Dermis blood vessel endothelial cell (primary cell): ENCODE results near the gene SHBG. TPM values are rescaled to one million over a fixed set of nuclear protein-coding genes. Genes with fewer than 3 reads are reported as not detected.
"Not testable (repeated sequence)": the region's sequence is repeated elsewhere in the genome, so short reads cannot be mapped to it uniquely, and the experiment has no call there.

Source experiments
- DNase-seq: peaks from one replicate; pipeline ENCODE4 v3.0.0; 2010
- total RNA-seq: library from RNA; depleted of rRNA; stranded (reverse); fragments of >200 nt; gene quantifications from 2 replicates; pipeline ENCODE4 v1.2.3, GENCODE V29; 2014

SHBG gene
- 0.51 TPM in 1 of 2 replicates, not detected in the other for total RNA-seq

- no peak for DNase-seq
Measured at GRCh38 chr17:7629939-7630571, at the start of gene SHBG. Gene SHBG (plus strand): TSS chr17:7630135. CDS start chr17:7630173, 38 bp downstream.

GRCh38 chr17:7580604-7581575 lies 49.0 kb upstream of the SHBG start:
- DNase-seq, result no peak

- no peak for DNase-seq
Measured at GRCh38 chr17:7582396-7583252, 47.3 kb upstream of the SHBG start.

- DNase-seq, result peak; percentile 98
Measured at GRCh38 chr17:7583253-7584109, 46.5 kb upstream of the SHBG start, which contains the start of gene MPDU1. Gene MPDU1 (plus strand): TSS chr17:7583852. CDS start chr17:7583863, 11 bp downstream.

- DNase-seq, result no peak
Measured at GRCh38 chr17:7586673-7587419, 43.1 kb upstream of the SHBG start.

- peak; percentile 39 for DNase-seq
Measured at GRCh38 chr17:7587420-7588151, 42.3 kb upstream of the SHBG start.

GRCh38 chr17:7588553-7589203 lies 41.3 kb upstream of the SHBG start:
- no peak for DNase-seq

- peak; percentile 93 for DNase-seq
Measured at GRCh38 chr17:7589204-7589868, 40.6 kb upstream of the SHBG start.

- DNase-seq, result no peak
Measured at GRCh38 chr17:7589891-7590691, 39.8 kb upstream of the SHBG start, which contains the start of gene SOX15. Gene SOX15 (minus strand): TSS chr17:7590094. CDS start chr17:7589676, 418 bp downstream.

GRCh38 chr17:7590743-7591142 lies 39.2 kb upstream of the SHBG start:
- no peak for DNase-seq

GRCh38 chr17:7591596-7591995 lies 38.3 kb upstream of the SHBG start:
- DNase-seq, result no peak

- no peak for DNase-seq
Measured at GRCh38 chr17:7592422-7593021, 37.4 kb upstream of the SHBG start.

- no peak for DNase-seq
Measured at GRCh38 chr17:7593296-7593695, 36.6 kb upstream of the SHBG start.

- not testable (repeated sequence) for DNase-seq
Measured at GRCh38 chr17:7597561-7597960, 32.4 kb upstream of the SHBG start.

GRCh38 chr17:7606280-7606679 lies 23.7 kb upstream of the SHBG start:
- no peak for DNase-seq

- no peak for DNase-seq
Measured at GRCh38 chr17:7610641-7611040, 19.3 kb upstream of the SHBG start.

- DNase-seq, result no peak
Measured at GRCh38 chr17:7611635-7612293, 18.2 kb upstream of the SHBG start.
